Stomach (tissue), 4 donors: Measurements from ENCODE around the gene MAST4.

Experiments used
- POLR2A ChIP-seq, 4 donors: fragments of 450-650 bp; IDR thresholded peaks; one replicate each; pipeline ENCODE4 v1.6.1; 2016; ENCODE audit warnings: antibody characterized with exemption in 4 of 4, control low read depth in 2 of 4, mild to moderate bottlenecking in 1 of 4, moderate library complexity in 1 of 4
- POLR2AphosphoS5 ChIP-seq, 3 donors: sonication (generic); formaldehyde crosslinking; IDR thresholded peaks; one replicate each; pipeline ENCODE4 v1.6.1; 2016; ENCODE audit warnings: antibody characterized with exemption in 3 of 3
- TF ChIP-seq, protein P1 (sequence below), 7 experiments: fragments of 450-650 bp in 4 of 7; fragments of 200-600 bp in 3 of 7; sonication (generic) in 3 of 7; IDR thresholded peaks; one replicate each; pipeline ENCODE4 v1.5.1; 2016 to 2019; ENCODE audit warnings: antibody characterized with exemption in 7 of 7, control low read depth in 2 of 7, mild to moderate bottlenecking in 1 of 7

DNA sequence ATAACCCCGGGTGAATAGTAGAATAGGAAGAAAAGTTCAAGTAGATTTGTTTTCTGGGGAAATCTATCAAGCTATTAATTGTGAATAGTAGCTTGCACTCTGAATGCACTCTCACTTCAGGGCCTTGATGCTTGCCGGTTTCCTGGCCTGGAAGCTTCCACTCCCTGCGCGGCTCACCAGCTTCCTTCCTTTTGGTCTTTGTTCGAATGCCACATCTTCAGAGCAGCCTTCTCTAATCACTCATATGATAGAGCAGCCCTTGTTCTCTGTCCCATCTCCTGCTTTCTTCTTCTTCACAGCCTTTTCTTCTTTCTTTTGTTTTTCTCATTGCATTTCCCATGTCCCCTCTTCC is 146.7 kb downstream of the MAST4 start:
- TF ChIP-seq, protein P1, sequence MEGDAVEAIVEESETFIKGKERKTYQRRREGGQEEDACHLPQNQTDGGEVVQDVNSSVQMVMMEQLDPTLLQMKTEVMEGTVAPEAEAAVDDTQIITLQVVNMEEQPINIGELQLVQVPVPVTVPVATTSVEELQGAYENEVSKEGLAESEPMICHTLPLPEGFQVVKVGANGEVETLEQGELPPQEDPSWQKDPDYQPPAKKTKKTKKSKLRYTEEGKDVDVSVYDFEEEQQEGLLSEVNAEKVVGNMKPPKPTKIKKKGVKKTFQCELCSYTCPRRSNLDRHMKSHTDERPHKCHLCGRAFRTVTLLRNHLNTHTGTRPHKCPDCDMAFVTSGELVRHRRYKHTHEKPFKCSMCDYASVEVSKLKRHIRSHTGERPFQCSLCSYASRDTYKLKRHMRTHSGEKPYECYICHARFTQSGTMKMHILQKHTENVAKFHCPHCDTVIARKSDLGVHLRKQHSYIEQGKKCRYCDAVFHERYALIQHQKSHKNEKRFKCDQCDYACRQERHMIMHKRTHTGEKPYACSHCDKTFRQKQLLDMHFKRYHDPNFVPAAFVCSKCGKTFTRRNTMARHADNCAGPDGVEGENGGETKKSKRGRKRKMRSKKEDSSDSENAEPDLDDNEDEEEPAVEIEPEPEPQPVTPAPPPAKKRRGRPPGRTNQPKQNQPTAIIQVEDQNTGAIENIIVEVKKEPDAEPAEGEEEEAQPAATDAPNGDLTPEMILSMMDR (IDR thresholded peaks at IDR 0.05) = no peak
- TF ChIP-seq POLR2A (IDR thresholded peaks at IDR 0.05) = no peak
- TF ChIP-seq POLR2AphosphoS5 (IDR thresholded peaks at IDR 0.05) = no peak
